ENCODE data around the gene MAD1L1.

- TF ChIP-seq POLR2AphosphoS5 (IDR thresholded peaks at IDR 0.05) (no peak), POLR2A (IDR thresholded peaks at IDR 0.05) (no peak), EP300 (IDR thresholded peaks at IDR 0.05) (no peak)
- TF ChIP-seq, protein P1, sequence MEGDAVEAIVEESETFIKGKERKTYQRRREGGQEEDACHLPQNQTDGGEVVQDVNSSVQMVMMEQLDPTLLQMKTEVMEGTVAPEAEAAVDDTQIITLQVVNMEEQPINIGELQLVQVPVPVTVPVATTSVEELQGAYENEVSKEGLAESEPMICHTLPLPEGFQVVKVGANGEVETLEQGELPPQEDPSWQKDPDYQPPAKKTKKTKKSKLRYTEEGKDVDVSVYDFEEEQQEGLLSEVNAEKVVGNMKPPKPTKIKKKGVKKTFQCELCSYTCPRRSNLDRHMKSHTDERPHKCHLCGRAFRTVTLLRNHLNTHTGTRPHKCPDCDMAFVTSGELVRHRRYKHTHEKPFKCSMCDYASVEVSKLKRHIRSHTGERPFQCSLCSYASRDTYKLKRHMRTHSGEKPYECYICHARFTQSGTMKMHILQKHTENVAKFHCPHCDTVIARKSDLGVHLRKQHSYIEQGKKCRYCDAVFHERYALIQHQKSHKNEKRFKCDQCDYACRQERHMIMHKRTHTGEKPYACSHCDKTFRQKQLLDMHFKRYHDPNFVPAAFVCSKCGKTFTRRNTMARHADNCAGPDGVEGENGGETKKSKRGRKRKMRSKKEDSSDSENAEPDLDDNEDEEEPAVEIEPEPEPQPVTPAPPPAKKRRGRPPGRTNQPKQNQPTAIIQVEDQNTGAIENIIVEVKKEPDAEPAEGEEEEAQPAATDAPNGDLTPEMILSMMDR (IDR thresholded peaks at IDR 0.05): no peak
These were observed 145.0 kb downstream of the MAD1L1 start for GRCh38 chr7:2087744-2088143.
